HL-60 (cell line): ENCODE data around the gene VASN.

ENCODE experiments used
- CTCF ChIP-seq: IDR thresholded peaks from one replicate; pipeline ENCODE4 v1.5.1; 2011; ENCODE audit warnings: low read length, control low read depth, inconsistent platforms; ENCODE audit not compliant: insufficient read depth
- POLR2AphosphoS5 ChIP-seq: IDR thresholded peaks from 2 replicates; pipeline ENCODE4 v1.6.1; 2012; ENCODE audit warnings: low read depth

- TF ChIP-seq CTCF, result no peak
- 0 out of 2 replicates have a peak, but pooled peaks have one; percentile 1 for TF ChIP-seq POLR2AphosphoS5
Observed at GRCh38 chr16:4381072-4381934, 9.7 kb downstream of the VASN start.
